GM12892 (cell line): ENCODE results near the gene CDX1.

Experiments used
- DNase-seq: peaks from one replicate; pipeline ENCODE4 v3.0.0; 2011; ENCODE audit not compliant: insufficient read length
- FAIRE-seq: peaks from 2 replicates; lab custom pipeline; 2011; peaks lifted over from hg19 to GRCh38; lab: Jason Lieb, UNC
- POLR2A ChIP-seq: IDR thresholded peaks from 2 replicates; pipeline ENCODE4 v1.6.1; 2011; ENCODE audit warnings: low read depth, low read length, control low read depth
- POLR2AphosphoS5 ChIP-seq: IDR thresholded peaks from 2 replicates; pipeline ENCODE4 v1.6.1; 2011; ENCODE audit warnings: low read depth, low read length, control low read depth
- TAF1 ChIP-seq: IDR thresholded peaks from 2 replicates; pipeline ENCODE4 v1.6.1; 2011; ENCODE audit warnings: low read depth, mild to moderate bottlenecking, control low read depth, low read length, borderline replicate concordance

Gene CDX1

GRCh38 chr5:150134198-150134588, 32.4 kb upstream of the CDX1 start:
- TF ChIP-seq POLR2A (no peak), TAF1 (no peak), POLR2AphosphoS5 (no peak)
- no peak for FAIRE-seq

GRCh38 chr5:150135557-150136304, 30.8 kb upstream of the CDX1 start:
- no peak for TF ChIP-seq TAF1
- no peak for TF ChIP-seq POLR2A
- no peak for FAIRE-seq
- no peak for DNase-seq

More at GRCh38 chr5:150134198-150134588, 32.4 kb upstream of the CDX1 start:
- no peak for DNase-seq

GRCh38 chr5:150136305-150137167, 30.0 kb upstream of the CDX1 start:
- no peak for DNase-seq
- TF ChIP-seq POLR2A (no peak), POLR2AphosphoS5 (no peak), TAF1 (no peak)
- FAIRE-seq = no peak

GRCh38 chr5:150137168-150137957, 29.2 kb upstream of the CDX1 start:
- TF ChIP-seq POLR2AphosphoS5 (no peak), POLR2A (no peak), TAF1 (no peak)
- no peak for FAIRE-seq
- DNase-seq = no peak

- FAIRE-seq = no peak
- no peak for DNase-seq
- no peak for TF ChIP-seq TAF1
- TF ChIP-seq POLR2A = no peak
- no peak for TF ChIP-seq POLR2AphosphoS5
These were observed 28.6 kb upstream of the CDX1 start for GRCh38 chr5:150137997-150138396.

GRCh38 chr5:150138551-150139265, 27.9 kb upstream of the CDX1 start:
- no peak for DNase-seq
- no peak for FAIRE-seq
- TF ChIP-seq POLR2AphosphoS5 (no peak), POLR2A (no peak), TAF1 (no peak)

GRCh38 chr5:150139334-150139733, 27.2 kb upstream of the CDX1 start:
- TF ChIP-seq TAF1 (no peak), POLR2AphosphoS5 (no peak), POLR2A (no peak)
- DNase-seq (no peak), FAIRE-seq (no peak)

GRCh38 chr5:150140830-150141229, 25.7 kb upstream of the CDX1 start:
- DNase-seq (no peak), FAIRE-seq (no peak)

GRCh38 chr5:150141544-150142184, 24.9 kb upstream of the CDX1 start:
- FAIRE-seq = no peak
- no peak for DNase-seq
- no peak for TF ChIP-seq POLR2AphosphoS5
- TF ChIP-seq POLR2A = no peak
- TF ChIP-seq TAF1 = no peak

More at GRCh38 chr5:150140830-150141229, 25.7 kb upstream of the CDX1 start:
- TF ChIP-seq POLR2A = no peak

- no peak for TF ChIP-seq TAF1
- no peak for TF ChIP-seq POLR2AphosphoS5
- TF ChIP-seq POLR2A = no peak
- no peak for FAIRE-seq
- no peak for DNase-seq
These were observed 24.2 kb upstream of the CDX1 start for GRCh38 chr5:150142185-150142958.

GRCh38 chr5:150142959-150143349, 23.6 kb upstream of the CDX1 start:
- no peak for TF ChIP-seq TAF1
- no peak for FAIRE-seq

More at GRCh38 chr5:150142959-150143349, 23.6 kb upstream of the CDX1 start:
- no peak for DNase-seq
